Neutrophil (primary cell): ENCODE measurements around the gene CNTNAP5.

Experiments
- H3K27ac ChIP-seq: fragments of 200-600 bp; sonication (generic); 2 replicates; pipeline ENCODE4 v1.5.1; 2016; ENCODE audit warnings: mild to moderate bottlenecking, moderate library complexity
- H3K27me3 ChIP-seq: fragments of 200-600 bp; sonication (generic); 2 replicates; pipeline ENCODE4 v1.6.0; 2016; ENCODE audit warnings: mild to moderate bottlenecking
- H3K36me3 ChIP-seq: fragments of 200-600 bp; sonication (generic); 2 replicates; pipeline ENCODE4 v1.5.1; 2017
- H3K4me1 ChIP-seq, 2 experiments: fragments of 200-600 bp in 1 of 2; sonication (generic) in 1 of 2; 1 replicate in 1 of 2; 2 replicates in 1 of 2; pipeline versions ENCODE4 v1.5.1 to v1.6.1; 2013 to 2016; ENCODE audit warnings: low read depth in 1 of 2, low read length in 1 of 2, mild to moderate bottlenecking in 1 of 2, moderate library complexity in 1 of 2; ENCODE audit not compliant: control insufficient read depth in 1 of 2, insufficient read depth in 1 of 2
- H3K4me3 ChIP-seq, 2 experiments: fragments of 200-600 bp in 1 of 2; sonication (generic) in 1 of 2; 1 replicate in 1 of 2; 2 replicates in 1 of 2; pipeline ENCODE4 v1.5.1; 2013 to 2016; ENCODE audit warnings: low read depth in 1 of 2, low read length in 1 of 2, mild to moderate bottlenecking in 1 of 2, moderate library complexity in 1 of 2
- H3K9me3 ChIP-seq: fragments of 200-600 bp; sonication (generic); 2 replicates; pipeline ENCODE4 v1.5.1; 2016
- CTCF ChIP-seq: fragments of 200-600 bp; sonication (generic); IDR thresholded peaks from 2 replicates; pipeline ENCODE4 v1.5.1; 2016; ENCODE audit warnings: antibody characterized with exemption

The CNTNAP5 gene

GRCh38 chr2:124652099-124652498 is 627.0 kb downstream of the CNTNAP5 start:
- no peaks in the 10 kb centered on the region for H3K36me3 ChIP-seq
- no peak overlapping the region for H3K4me3 ChIP-seq
- no peaks in the 10 kb centered on the region for H3K27me3 ChIP-seq
- no peak for TF ChIP-seq CTCF
- no peak overlapping the region for H3K27ac ChIP-seq
- H3K4me1 ChIP-seq: no peaks in the 10 kb centered on the region
- no peaks in the 10 kb centered on the region for H3K9me3 ChIP-seq

GRCh38 chr2:124658373-124658772 is 633.3 kb downstream of the CNTNAP5 start:
- Histone ChIP-seq H3K9me3 (no peaks in the 10 kb centered on the region), H3K27ac (no peak overlapping the region), H3K4me3 (no peak overlapping the region), H3K36me3 (no peaks in the 10 kb centered on the region), H3K4me1 (no peaks in the 10 kb centered on the region), H3K27me3 (no peaks in the 10 kb centered on the region)
- TF ChIP-seq CTCF: no peak

- Histone ChIP-seq H3K4me1 (no peaks in the 10 kb centered on the region), H3K27me3 (no peaks in the 10 kb centered on the region), H3K27ac (no peak overlapping the region), H3K36me3 (no peaks in the 10 kb centered on the region), H3K4me3 (no peak overlapping the region), H3K9me3 (no peaks in the 10 kb centered on the region)
- no peak for TF ChIP-seq CTCF
Observed at GRCh38 chr2:124661558-124661957, 636.5 kb downstream of the CNTNAP5 start.

GRCh38 chr2:124662946-124663644 is 638.0 kb downstream of the CNTNAP5 start:
- H3K36me3 ChIP-seq: no peaks in the 10 kb centered on the region
- H3K4me1 ChIP-seq: no peaks in the 10 kb centered on the region
- no peaks in the 10 kb centered on the region for H3K9me3 ChIP-seq
- no peak overlapping the region for H3K4me3 ChIP-seq
- no peaks in the 10 kb centered on the region for H3K27me3 ChIP-seq
- TF ChIP-seq CTCF: no peak
- H3K27ac ChIP-seq: no peak overlapping the region

GRCh38 chr2:124663645-124663997 is 638.5 kb downstream of the CNTNAP5 start:
- no peaks in the 10 kb centered on the region for H3K9me3 ChIP-seq
- no peaks in the 10 kb centered on the region for H3K36me3 ChIP-seq
- no peak for TF ChIP-seq CTCF
- no peak overlapping the region for H3K4me3 ChIP-seq
- no peaks in the 10 kb centered on the region for H3K4me1 ChIP-seq
- H3K27ac ChIP-seq: no peak overlapping the region
- H3K27me3 ChIP-seq: no peaks in the 10 kb centered on the region
